GM18868 (cell line): ENCODE data around the gene TSSK2.

Experiments used
- ATAC-seq: cut with Tn5 transposase; IDR thresholded peaks from one replicate; pipeline ENCODE4 v1.9.1; 2021; ENCODE audit warnings: mild to moderate bottlenecking, moderate library complexity; ENCODE audit not compliant: unreplicated experiment

TSSK2 gene

DNA sequence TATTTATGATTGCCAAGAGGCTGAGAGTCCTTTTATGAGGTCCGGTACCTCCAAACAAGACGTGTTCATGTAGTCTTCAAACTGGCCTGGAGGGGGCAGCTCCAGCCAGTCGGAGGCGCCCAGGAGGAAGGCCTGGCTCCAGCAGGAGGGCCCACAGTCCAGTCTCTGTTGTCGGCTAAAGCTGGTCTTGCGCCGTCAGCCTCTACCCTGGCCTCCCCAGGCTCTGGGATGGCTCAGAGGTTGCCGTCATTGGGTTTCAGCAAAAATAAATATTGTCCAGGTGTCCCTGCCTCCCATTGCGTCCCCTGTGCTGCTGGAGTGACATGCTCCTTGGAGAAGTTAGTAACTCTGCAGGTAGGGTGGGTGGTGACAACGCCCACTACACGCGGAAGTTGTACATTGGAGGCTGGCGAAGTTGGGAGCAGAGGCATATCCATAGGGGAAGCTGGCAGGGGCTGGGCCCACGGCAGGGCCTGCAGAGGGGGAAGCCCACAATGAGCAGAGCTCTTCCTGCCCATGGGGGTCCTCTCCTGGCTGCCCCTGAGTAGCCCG, 48.5 kb downstream of the TSSK2 start:
- ATAC-seq, result peak; percentile 44

DNA sequence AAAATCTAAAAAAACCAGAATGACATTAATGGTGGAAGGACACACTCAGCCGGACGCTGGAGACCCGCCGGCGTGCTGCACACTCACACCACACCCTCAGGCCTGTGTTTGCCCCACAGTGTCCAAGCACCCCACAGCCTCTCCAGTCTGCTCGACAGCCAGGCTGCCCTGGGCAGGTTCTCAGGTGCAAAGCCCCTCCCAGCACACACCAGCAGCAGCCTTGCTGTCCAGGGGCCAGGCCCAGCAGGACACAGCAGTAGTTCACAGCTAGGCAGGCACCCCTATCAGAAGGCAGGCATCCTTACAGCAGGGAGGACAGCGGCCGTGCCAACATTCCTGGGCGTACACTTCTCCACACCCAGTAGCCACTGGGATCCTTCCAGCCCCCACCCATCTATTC, 49.1 kb downstream of the TSSK2 start:
- ATAC-seq, result no peak

DNA sequence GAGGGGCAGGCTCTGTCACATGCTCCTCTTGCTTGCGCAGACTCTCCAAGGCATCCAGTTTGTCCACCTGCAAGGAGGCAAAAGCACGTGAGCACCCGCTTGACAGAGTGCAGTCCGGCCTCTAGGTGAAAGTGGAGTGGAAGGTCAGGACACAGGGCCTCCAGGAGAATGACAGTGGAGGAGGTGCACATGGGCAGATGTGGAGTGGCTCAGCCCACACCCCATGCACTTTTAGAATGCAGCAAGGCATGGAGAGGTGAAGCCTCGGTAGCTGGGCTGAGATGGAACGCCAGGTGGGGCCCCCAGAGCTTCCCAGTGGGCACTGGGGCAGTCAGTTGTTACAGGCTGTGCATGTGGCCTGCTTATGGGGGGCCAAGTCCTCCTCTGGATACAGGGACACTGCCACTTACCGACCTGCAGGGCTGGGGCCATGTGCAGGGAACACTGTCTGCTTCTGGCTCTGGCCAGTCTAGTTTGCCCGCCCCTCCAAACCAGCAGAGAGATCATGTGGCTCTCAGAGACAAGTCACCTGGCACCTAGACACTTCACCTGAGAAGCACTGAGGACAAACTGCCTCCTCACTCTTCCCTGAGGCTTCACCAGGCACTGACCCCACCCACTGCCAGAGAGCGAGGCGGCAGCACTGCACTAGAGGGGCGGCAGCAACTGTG, 49.8 kb downstream of the TSSK2 start:
- ATAC-seq, result no peak

DNA sequence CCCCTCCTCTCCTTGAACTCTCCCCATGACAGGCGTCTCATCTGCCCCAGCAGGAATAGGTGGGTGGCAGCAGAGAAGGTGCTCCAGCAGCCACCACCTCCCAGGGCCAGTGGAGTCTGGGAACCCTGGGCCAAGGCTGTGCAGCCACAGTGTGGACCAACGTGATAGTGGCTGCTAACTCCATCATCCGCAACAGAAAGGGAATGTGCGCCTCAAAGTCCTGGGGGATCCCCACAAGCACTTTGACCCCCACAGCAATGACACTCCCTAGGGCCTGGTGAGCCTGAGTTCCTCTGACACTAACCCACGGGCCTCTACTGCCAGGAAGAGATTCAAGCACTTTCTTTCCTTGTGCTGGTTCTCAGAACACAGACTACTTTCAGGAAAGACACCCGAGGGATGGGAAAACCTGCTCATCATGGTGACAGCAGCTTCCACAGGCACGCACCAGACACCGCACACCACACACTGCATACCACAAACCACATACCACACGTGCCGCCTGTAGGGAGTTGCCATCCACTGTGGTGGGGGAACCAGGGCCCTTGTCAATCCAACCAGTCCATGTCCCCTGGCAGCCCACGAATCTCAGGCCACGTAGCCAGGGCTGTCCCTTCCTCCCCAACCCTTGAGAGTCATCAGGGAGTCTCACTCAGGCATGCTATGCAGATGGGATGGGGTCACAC, 50.8 kb downstream of the TSSK2 start:
- ATAC-seq, result no peak
